Erythroblast (primary cell): ENCODE results near the gene DST.

ENCODE experiments used
- DNase-seq, 2 experiments: peaks; one replicate each; lab custom pipeline; 2025; lab: John Stamatoyannopoulos, UW
- GATA1 ChIP-seq: IDR thresholded peaks from 2 replicates; pipeline ENCODE4 v1.6.1; 2011; ENCODE audit warnings: low read depth, mild to moderate bottlenecking, control low read depth, low read length, moderate library complexity
- POLR2A ChIP-seq: IDR thresholded peaks from 2 replicates; pipeline ENCODE4 v1.6.1; 2011; ENCODE audit warnings: mild to moderate bottlenecking, low read length

Gene DST

DNA sequence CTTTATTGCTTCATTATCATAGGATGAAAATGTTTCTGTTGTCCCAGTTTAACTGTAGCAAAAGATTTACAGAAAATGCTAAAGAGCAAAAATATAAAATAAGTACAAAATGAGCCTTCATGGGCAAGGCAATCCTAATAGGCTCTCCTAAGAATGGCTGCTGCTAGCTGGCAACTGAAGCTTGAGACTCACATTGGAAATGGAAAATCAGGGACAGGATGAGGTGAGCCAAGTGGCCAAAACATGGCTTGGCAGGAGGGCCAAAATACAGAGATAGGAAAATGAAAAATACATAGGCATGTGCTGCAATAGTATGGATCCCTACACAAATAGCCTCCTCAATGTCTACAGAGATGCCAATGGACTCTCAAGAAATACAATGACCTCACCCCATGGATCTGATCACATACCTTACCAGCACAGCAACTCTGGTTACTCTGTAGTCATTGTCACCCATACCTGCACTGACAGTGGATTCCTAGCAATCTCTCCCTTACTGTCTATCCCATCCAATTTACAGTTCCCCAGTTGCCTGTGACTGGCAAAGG lies 105.4 kb downstream of the DST start:
- TF ChIP-seq POLR2A (no peak), GATA1 (no peak)
- no peak for DNase-seq

DNA sequence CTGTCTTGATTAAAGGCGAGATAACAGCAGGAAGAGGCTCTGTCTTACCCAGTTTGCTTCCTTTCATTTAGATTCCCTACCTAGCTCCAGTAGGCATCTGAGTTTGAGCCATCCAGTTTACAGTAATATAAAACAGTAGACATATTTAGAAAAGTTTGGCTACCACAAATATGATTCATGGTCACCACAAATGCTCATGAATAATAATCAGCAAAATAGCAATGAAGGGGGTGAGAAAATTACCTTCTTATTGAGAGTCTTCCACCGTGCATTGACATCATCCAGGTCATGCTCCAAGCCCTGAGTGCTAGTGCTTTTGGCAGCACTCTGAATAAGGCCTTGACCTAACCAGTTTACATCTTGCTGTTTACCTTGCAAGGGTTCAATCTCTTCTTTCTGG lies 106.2 kb downstream of the DST start:
- no peak for DNase-seq
- TF ChIP-seq GATA1, result no peak
- no peak for TF ChIP-seq POLR2A

DNA sequence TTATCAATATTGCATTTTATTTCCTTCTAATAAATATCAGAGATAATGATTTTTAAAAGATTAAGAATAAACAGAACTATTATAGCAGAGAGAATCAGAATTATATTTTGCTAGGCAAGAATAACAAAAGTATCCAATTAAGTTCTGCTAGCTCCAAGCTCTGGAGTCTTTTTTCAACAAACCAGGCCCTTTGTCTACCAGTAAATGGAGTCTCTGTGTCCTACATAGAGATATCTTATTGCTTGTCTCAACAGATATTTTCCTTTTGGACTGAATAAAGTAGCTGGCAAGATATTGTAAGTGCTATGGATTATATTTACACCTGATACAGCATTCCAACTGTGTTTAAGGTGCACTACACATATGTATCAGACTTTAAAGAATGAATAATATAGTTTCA lies 107.1 kb downstream of the DST start:
- TF ChIP-seq POLR2A, result no peak
- TF ChIP-seq GATA1, result no peak
- DNase-seq, result no peak

DNA sequence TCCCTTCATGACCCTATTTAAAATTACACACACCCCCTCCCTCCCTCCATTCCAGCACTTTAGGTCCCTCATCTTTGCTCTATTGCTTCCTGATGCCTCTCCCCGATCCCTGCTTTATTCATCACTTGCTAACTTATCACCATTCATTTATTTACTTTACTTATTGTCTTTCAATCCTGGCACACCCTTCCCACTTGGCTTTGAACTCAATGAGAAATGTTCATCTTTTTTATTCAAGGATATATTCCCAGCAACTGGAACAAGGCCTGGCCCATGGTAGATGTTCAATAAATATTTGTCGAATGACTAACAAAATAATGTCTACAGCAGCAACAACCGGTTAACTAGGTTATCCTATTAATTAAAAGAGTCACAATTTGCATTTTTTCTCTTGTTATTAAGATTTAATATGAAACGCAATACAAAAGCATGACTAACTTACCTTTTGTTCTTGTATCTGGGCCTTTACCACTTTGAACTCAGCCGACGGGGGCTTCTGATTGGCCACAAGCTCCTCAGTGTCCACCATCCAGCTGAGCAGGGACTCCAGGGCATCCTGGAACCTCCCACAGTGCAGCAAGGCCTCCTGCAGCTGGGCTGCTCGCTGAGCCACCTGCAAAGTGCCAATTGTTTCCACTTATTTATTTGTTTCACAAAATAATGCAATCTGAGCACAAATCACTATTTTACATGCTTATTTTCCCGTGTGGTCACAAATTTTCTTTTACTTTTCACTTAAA lies 107.8 kb downstream of the DST start:
- DNase-seq, result no peak
- TF ChIP-seq GATA1 (no peak), POLR2A (no peak)

DNA sequence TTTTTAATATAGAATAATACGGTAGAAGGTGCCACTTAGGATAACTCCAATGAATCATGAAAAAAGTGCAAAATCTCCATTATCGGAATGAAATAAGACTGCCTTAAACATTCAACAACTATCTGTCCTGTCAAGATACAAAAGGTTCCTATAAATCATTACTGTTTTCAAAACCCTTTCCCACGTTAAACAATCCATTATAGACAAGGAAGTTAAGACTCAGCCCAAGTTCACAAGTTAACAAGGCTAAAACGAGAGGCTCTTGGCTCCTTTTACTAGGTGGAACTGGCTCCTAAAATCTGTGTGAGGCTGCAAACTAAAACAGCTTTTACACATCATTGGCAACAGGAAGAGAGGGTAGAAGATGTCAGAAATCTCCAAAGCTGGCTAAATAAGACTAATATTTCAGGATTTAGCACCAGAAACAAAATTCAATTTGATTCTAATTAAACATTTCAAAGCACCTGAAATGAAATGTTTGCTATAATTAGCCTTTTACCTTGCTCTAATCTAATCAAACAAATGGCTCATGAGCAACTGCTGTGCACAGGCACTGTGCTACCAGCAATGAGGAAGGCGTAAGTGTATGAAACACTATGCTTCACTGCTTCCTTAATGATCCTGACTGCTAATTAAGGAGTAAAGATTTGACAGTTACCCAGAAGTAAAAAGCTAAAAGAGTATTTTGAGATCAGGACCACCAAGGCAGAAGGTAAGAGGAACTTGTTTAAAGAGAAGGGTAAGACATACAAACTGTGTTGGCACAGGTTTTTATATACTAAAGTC lies 109.7 kb downstream of the DST start:
- TF ChIP-seq POLR2A (no peak), GATA1 (no peak)
- no peak for DNase-seq

DNA sequence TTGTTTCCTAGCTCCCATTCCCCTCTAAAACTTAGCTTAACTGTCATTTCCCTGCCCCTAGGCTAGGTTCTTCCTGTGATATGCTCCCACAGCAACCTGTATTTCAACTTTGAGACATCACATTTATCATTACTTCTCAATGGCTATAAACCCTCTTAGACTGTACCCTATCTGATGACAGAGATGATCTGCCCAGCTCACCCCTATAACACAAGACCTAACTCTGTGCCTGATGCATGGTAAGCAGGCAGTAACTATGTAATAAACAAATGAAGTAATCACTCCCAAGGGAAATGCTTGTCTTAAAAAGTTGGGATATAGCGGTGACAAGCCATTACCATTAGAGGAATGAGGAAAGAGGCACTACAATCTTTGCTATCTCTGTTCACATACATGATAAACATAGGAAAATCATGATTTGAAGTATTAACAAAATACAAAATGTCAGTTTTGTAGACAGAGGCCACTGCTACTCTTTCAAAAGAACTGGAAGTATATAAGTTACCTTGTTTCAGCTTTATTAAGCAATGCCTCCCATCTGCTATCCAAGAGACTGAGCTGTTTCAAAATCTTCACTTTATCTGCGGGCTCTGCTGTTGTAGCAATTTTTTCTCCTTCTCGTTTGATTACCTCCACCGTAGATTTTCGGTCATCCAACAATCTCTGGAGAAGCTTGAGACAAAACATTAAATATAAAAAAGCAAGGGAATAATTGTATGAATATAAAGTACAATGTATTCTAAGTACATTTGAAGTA lies 110.7 kb downstream of the DST start:
- TF ChIP-seq GATA1, result no peak
- TF ChIP-seq POLR2A, result no peak
- no peak for DNase-seq

DNA sequence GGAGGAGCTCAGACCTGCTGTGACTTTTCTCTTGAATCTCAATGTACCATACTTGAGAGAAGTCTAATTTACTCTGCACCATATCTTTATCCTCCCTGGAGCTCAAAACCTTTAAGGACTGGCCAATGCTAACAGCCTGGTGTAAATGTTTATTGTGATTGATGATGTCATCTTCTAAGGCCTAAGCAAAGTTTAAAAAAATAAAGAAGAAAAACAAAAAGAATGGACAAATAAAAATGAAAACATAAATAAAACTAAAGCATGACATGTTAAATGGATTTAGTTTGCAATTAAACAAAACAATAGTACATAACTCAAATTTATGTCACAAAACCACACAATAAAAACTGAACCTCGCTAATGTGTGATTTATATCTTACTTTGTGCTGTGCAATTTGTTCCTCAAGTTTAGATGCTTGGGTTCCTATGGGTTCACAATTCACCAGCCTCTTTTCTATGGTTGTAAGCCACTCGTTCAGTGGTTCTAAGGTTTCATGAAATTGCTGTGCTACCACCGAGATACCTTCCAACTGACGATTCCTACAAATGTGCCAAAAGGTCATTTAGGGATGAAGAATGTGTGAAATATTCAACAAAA lies 113.0 kb downstream of the DST start:
- DNase-seq, result no peak
- TF ChIP-seq GATA1, result no peak
- no peak for TF ChIP-seq POLR2A

DNA sequence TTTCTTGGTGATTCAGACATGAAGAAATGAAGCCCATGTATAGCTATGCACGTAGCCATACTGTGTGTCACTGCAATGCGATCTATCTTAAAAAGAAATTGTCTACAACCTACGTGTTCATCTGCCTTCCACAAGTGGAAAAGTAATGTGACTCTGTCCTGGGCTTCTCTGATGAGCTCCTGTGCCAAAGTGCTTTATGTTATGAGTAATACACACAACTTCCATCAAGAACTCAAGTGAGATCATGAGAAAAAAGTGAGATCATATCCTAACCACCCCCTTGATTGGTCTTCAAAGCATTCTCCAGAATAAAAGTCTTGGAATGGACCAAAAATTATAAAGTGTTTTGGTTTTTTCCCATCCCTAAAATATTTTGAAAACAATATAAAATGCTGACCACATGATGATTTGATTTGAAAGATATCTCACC lies 114.3 kb downstream of the DST start:
- DNase-seq, result peak in 1 of 2 experiments; percentile 16
- no peak for TF ChIP-seq POLR2A
- TF ChIP-seq GATA1, result no peak

DNA sequence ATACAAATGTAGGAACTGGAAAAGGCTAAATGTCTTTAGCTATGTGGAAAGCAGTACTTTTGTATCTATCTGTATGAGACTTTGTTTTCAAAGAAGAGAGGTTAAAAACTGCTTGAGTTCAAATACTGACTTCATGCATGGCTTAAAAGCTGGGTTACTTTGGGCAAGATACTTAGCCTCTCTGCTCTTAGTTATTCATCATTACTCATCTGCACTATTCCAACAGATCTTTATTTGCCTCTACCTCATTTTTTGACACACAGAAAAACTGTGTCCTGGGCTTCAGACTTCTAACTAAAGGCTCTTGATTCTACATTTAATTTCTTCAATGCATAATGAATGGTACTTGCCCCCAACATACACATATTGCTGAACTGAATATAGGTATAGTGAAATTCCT lies 114.8 kb downstream of the DST start:
- TF ChIP-seq POLR2A (no peak), GATA1 (no peak)
- DNase-seq, result no peak

DNA sequence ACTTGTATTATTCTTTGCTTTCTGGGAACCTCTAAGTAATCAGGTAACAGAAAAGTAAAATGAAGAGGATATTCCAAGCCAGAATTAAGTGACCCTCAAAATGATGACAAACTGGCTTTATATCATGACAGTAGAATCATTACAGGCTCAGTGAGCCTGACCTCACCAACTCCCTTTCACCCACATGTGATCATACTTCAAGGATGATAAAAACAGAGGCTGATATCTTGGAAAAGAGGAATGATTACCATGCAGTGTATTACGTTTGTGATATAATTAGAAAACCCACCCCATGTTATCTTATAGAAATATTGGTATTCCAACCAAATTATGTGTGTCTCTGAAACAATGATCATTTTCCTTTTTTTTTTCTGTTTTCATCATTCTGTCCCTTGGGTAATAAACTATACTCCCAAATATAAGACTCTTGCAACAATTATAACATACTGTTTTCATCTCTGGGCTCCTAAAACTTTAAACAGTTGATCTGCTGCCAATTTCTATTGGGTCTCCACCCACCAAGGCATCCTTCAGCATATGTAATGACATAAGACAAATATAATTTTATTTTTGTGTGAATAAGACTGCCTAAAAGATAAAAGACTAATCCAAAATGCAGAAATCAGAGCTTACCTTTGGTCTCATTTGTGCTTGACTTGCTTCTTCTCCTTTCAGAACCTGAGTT lies 115.7 kb downstream of the DST start:
- TF ChIP-seq POLR2A (no peak), GATA1 (no peak)
- DNase-seq, result peak; percentile 25 to 44

DNA sequence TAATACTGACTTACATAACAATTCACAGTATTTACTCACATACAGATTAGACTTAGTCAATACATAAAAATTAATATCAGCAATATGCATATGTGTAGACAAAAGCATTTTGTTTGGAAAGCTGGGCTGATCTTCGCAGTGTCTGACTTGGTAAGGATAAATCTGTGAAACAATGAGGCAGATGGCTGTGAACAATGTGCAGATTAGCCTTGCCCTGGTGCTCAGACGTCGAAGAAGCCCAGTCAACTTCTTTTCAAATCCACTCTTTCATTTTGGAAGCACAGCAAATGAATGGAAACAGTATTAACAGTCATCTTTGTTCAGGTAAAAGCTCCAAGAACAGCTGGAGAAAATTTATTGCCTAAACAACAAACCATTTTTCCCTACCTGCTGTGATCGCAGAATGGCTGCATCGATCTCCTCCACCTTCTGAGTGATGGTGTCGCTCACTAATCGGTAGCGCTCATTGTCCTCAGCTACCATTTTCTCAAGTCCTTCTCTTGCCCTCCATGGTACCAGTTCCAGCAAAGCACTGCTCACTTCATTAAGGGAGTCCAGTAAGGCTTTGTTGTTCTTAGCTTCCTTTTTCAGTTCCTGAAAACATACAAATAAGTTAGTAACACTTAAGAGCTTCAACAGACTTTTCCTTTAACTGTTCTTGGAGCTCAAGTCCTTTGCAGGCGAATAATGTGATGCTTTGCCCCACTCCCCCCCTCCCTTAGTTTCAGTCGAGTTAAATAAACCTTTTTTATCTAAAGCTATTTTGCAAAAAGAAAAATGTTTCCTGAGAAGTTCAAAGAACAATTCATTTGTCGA lies 116.5 kb downstream of the DST start:
- DNase-seq, result no peak
- no peak for TF ChIP-seq POLR2A
- TF ChIP-seq GATA1, result no peak
